Ishikawa (cell line): Measurements from ENCODE around the gene EFNB3.

ENCODE experiments used
- CEBPB ChIP-seq: IDR thresholded peaks from 2 replicates; pipeline ENCODE4 v1.6.1; 2012
- CREB1 ChIP-seq: IDR thresholded peaks from 2 replicates; pipeline ENCODE4 v1.6.1; 2012; ENCODE audit warnings: low read depth
- EGR1 ChIP-seq: IDR thresholded peaks from 2 replicates; pipeline ENCODE4 v1.6.1; 2012
- EP300 ChIP-seq: IDR thresholded peaks from 2 replicates; pipeline ENCODE4 v1.6.1; 2012; ENCODE audit warnings: borderline replicate concordance
- FOXM1 ChIP-seq: IDR thresholded peaks from 2 replicates; pipeline ENCODE4 v1.6.1; 2012; ENCODE audit warnings: low read depth, borderline replicate concordance
- MAX ChIP-seq: IDR thresholded peaks from 2 replicates; pipeline ENCODE4 v1.6.1; 2012
- NFIC ChIP-seq: IDR thresholded peaks from 2 replicates; pipeline ENCODE4 v1.6.1; 2012
- RAD21 ChIP-seq: IDR thresholded peaks from 2 replicates; pipeline ENCODE4 v1.6.1; 2012; ENCODE audit warnings: low read depth
- REST ChIP-seq: IDR thresholded peaks from 2 replicates; pipeline ENCODE4 v1.6.1; 2012; ENCODE audit warnings: low read depth, mild to moderate bottlenecking
- TAF1 ChIP-seq: IDR thresholded peaks from 2 replicates; pipeline ENCODE4 v1.6.1; 2012; ENCODE audit warnings: low read depth, mild to moderate bottlenecking
- TCF12 ChIP-seq: IDR thresholded peaks from 2 replicates; pipeline ENCODE4 v1.6.1; 2012; ENCODE audit warnings: low read depth
- TEAD4 ChIP-seq: IDR thresholded peaks from 2 replicates; pipeline ENCODE4 v1.6.1; 2012
- USF1 ChIP-seq: IDR thresholded peaks from 2 replicates; pipeline ENCODE4 v1.6.1; 2012
- YY1 ChIP-seq: IDR thresholded peaks from 2 replicates; pipeline ENCODE4 v1.6.1; 2012; ENCODE audit warnings: low read depth
- ZBTB7A ChIP-seq: IDR thresholded peaks from 2 replicates; pipeline ENCODE4 v1.6.1; 2012; ENCODE audit warnings: low read depth

EFNB3 gene

GRCh38 chr17:7727886-7728285 is 22.9 kb downstream of the EFNB3 start:
- TF ChIP-seq CEBPB (no peak), ZBTB7A (no peak), EP300 (no peak), NFIC (no peak), FOXM1 (no peak), CREB1 (no peak), TCF12 (no peak), RAD21 (no peak), TEAD4 (no peak), REST (no peak), USF1 (no peak), YY1 (no peak)

- TF ChIP-seq TCF12 (no peak), TAF1 (no peak), REST (no peak), ZBTB7A (no peak), FOXM1 (no peak), USF1 (no peak), EGR1 (no peak), RAD21 (no peak), NFIC (no peak), CEBPB (no peak), EP300 (no peak), TEAD4 (no peak), YY1 (no peak), MAX (no peak)
Measured at GRCh38 chr17:7729816-7730215, 24.8 kb downstream of the EFNB3 start.

- TF ChIP-seq FOXM1 (no peak), TEAD4 (no peak), CREB1 (no peak), TAF1 (no peak), USF1 (no peak), EP300 (no peak), MAX (no peak), NFIC (no peak), EGR1 (no peak), CEBPB (no peak), RAD21 (no peak)
Measured at GRCh38 chr17:7732981-7733539, 28.1 kb downstream of the EFNB3 start.

GRCh38 chr17:7737601-7738000 is 32.6 kb downstream of the EFNB3 start:
- no peak for TF ChIP-seq TEAD4
- TF ChIP-seq USF1: no peak
- TF ChIP-seq RAD21: no peak
- TF ChIP-seq YY1: no peak
- TF ChIP-seq CEBPB: no peak
- TF ChIP-seq MAX: no peak
- no peak for TF ChIP-seq TAF1
- no peak for TF ChIP-seq ZBTB7A
- no peak for TF ChIP-seq REST
- no peak for TF ChIP-seq TCF12
- TF ChIP-seq EGR1: no peak
- no peak for TF ChIP-seq CREB1
